ENCODE results near the gene ADRB1.

ADRB1 gene

GRCh38 chr10:114057855-114058254, 14.2 kb downstream of the ADRB1 start:
- DNase-seq (ENCODE audit: low read depth in 2 of 2) = no peak

DNA sequence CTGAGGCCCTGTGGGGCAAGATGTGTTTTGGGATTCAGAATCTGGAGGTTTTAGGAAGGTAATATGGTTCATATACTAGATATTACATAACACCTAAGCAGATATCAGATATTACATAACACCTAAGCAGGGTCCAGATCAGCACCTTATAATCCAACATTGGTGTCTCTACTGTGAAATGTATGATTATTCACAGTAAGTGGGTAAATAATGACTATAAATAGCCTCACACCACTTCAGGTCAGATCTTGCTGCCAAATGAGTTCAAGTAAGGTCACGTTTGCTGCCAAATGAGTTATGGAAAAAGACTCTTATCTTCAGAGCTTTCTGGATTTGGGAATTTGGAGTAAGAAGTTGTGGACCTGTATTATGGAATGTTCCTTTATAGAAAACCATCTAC, 14.6 kb downstream of the ADRB1 start:
- DNase-seq (ENCODE audit: low read depth in 2 of 2) = no peak

- DNase-seq (ENCODE audit: low read depth in 2 of 2) = no peak
Measured at GRCh38 chr10:114059561-114059960, 15.9 kb downstream of the ADRB1 start.

- DNase-seq (ENCODE audit: low read depth in 2 of 2) = no peak
Measured at GRCh38 chr10:114060456-114060855, 16.8 kb downstream of the ADRB1 start.

DNA sequence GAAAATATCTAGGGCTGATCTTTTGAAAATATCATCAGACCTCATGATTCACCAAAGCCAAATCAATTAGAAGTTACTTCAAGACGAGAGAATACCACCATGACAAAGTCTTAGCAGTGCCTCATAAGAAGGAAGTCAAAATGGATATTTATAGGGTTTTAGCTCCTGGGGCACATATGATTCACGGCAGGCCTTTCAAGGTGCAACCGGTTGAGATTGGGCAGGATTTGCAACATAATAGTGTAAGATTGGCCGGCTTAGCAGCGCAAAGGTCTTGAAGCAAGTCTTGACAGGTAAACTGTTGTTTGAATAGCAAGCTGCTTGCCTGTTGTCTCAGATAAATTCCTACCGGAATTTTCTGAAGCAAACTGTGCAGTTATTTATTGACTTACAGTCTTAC, 17.5 kb downstream of the ADRB1 start:
- DNase-seq (ENCODE audit: low read depth in 2 of 2) = no peak

- no peak for DNase-seq (ENCODE audit: low read depth in 2 of 2)
Measured at GRCh38 chr10:114061789-114062188, 18.1 kb downstream of the ADRB1 start.

DNA sequence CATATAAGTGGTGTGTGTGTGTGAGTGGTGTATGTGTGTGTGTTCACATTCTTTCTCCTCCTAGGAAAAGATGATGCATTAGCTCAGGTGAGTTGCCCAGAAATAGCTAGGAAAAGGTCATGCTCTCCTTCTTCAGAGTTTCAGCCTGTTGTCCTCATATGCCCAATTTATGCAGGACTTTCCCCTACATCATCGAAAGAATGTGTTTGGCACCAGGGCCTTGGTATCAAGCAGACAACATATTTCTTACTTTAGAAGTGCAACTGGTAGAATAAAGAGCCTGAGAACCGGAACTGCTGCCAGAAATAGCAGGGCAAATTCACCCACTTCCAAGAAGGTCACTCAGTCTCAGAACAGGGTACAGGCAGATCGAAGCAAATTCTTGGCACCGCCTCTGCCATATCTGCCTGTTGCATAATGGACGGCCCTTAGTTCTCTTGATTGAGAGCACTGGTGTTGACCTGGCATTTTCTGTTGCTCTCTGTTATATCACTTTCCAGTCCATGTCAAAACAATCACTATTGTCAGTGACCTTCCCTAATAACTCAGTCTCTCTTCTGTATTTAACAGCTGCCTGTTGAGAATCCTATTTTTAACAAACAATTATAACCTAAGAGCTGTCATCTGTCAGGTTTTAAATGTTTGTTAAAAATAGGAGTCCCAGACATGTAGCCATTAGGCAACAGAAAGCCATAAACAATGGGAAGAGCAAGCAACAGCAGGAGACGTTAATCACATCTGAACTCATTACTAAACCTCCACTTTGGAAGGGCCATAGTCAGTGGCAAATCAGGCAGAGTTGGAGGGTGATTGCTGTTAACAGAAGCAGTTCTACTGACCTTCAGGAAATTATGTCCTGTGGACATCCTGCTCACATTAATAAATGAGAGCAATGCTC, 20.7 kb downstream of the ADRB1 start:
- no peak for DNase-seq (ENCODE audit: low read depth in 2 of 2)

DNA sequence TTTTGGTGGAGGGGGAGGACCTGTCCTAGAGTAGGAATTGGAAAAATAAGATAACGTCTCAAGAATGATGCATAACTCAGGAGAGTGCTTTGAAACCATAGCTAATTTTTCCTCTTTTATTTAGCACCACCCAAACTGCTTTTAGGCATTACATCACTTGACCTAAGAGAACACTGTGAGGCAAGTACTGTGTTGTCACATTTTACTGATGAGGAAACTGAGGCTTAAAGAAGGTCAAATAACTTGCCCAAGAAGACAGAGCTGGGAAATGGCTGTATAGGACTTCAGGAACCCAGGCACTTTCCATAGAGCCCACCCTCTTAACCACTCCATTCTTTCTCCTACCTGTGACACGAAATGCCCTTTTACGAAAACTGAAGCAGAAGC, 21.4 kb downstream of the ADRB1 start:
- DNase-seq (ENCODE audit: low read depth in 2 of 2) = no peak

DNA sequence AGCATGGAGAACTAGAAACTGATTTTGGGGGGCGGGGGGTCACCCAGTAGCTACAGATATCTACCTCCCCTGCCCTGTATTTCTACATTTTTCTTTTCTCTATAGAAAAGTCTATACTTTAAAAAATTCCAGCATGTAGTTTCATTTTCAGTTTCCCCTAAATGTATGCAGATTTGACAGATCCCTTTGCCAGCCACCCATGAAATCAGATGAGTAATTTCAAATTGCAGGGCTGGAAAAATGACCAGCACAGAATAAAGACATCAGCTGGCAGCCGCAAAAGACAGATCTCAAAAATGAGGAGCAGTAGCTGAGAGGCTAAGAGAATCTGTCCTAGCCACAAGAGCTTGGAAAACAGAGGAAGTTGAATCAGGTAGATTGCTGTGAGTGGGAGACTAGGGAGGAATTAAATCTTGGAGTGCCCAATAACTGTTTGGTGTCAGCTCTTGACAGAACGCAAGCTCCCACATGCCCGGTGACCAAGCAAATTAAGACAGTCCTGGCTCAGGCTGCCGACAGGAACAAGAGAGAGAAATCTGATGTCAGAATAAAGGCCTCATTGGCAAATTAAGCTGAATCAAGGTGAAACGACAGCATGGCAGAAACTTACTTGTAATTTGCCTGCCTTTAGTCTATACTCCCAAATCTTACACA, 24.5 kb downstream of the ADRB1 start:
- DNase-seq (ENCODE audit: low read depth in 2 of 2) = no peak

GRCh38 chr10:114070710-114071109, 27.0 kb downstream of the ADRB1 start:
- no peak for DNase-seq (ENCODE audit: low read depth in 2 of 2)

DNA sequence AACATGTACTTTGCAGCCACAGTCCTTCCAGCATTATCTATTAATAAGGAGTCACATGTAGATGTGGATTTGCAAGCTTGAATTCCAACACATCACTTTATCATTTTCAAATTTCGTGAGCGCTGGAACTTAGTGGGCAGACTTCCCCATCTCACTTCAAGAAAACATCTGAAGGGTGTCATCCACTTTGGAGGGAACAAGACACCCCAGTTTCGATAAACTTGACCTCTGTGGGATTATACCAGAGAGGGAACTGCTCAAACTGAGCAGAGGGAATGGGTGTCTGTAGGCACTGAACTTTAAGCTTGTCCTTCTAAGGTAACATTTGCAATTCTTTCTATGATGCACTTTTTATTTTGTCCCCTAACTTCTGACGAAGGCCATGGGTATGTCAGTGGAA, 27.5 kb downstream of the ADRB1 start:
- no peak for DNase-seq (ENCODE audit: low read depth in 2 of 2)

GRCh38 chr10:114073395-114074186, 29.9 kb downstream of the ADRB1 start:
- no peak for DNase-seq (ENCODE audit: low read depth in 2 of 2)

DNA sequence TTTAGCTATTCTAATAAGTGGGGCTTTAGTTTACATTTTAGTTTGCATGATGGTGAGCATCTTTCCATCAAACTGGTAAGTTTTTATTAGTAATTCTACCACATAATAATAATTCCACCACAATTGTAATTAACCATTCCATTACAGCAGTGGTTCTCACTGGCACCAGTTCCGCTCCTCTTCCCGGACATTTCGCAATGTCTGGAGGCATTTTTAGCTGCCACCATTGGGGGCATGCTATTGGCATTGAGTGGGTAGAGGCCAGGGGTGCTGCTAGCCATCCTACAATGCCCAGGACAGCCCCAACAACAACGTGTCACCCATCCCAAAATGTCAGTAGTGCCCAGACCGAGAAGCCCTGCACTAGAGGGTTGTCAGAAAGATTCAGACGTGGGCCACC, 31.4 kb downstream of the ADRB1 start:
- no peak for DNase-seq (ENCODE audit: low read depth in 2 of 2)

GRCh38 chr10:114077347-114077746, 33.7 kb downstream of the ADRB1 start:
- no peak for DNase-seq (ENCODE audit: low read depth in 2 of 2)

DNA sequence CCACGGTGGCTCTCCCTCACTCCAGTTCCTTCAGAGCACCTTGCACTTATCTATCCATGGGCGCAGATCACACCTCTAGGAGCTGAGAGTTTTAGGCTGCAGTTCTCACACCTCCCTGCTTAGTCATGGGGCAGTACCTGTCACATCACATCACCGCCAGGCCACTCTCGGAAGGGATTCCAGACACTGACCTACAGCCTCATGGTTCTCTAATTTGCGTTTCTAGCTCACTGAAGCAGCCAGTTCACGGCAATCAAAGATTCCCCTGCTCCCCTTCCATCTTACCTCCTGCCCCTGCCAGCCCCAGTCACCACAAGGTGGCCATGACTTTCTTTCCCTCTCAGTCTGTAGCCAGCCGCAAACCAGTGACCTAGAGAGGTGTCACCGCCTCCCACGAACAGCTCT, 34.2 kb downstream of the ADRB1 start:
- DNase-seq (ENCODE audit: low read depth in 2 of 2) = no peak

DNA sequence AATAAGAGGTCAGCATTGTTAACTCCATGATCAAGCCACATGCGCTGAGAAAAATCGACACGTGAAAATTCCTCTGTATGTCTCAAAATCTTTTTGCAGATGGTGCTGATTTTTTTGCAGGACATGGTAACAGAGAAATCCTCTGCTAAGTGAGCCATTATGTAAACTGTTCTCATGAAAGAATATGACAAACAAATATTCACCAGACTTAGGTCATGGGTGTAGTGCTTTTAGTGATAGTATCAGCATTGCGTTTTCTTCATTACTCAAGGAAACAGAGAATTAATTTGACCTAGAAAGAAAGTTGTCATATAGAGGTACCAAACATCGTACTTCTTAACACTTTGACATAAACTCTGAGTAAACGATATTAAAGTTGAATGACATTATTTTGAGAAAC, 34.7 kb downstream of the ADRB1 start:
- no peak for DNase-seq (ENCODE audit: low read depth in 2 of 2)

- DNase-seq (ENCODE audit: low read depth in 2 of 2) = no peak
Measured at GRCh38 chr10:114079421-114079820, 35.8 kb downstream of the ADRB1 start.

- DNase-seq (ENCODE audit: low read depth in 2 of 2) = no peak
Measured at GRCh38 chr10:114081911-114082583, 38.4 kb downstream of the ADRB1 start.

DNA sequence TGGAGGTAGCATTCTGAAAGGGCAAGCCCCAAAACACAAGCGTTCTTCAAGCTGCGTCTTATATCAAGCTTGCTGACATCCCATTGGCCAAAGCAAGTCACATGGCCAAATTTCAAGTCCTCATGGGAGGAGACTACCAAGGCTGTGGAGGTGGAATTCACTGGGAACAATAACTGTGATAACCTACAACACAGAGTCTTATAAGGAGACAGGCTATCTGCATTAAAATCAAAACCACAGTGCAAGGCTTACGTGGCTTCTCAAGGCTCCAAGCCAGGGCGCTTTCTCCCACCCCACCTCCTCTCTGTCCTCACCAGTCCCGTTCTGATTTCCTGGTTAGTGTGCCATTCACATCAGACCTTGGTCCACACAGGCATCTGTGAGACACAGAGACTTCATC, 39.4 kb downstream of the ADRB1 start:
- no peak for DNase-seq (ENCODE audit: low read depth in 2 of 2)

GRCh38 chr10:114084215-114084614, 40.5 kb downstream of the ADRB1 start:
- DNase-seq (ENCODE audit: low read depth in 2 of 2) = no peak

DNA sequence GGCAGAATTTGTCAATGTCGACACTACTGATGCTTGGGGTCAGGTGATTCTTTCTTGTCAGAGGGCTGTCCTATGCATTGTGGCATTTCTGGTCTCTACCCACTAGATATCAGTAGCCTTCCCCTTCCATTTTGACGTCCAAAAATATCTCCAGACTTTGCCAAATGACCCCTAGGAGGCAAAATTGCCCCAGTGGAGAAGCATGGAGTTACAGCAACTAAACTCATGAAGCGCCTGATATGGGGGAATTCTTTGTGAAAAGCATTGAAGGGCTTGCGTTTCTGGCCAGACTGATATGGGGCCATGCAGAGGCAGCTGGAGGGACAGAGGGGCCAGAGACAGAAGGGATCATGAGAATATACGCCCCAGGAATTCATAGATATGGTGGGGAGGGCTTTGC, 43.6 kb downstream of the ADRB1 start:
- no peak for DNase-seq (ENCODE audit: low read depth in 2 of 2)

- DNase-seq (ENCODE audit: low read depth in 2 of 2) = no peak
Measured at GRCh38 chr10:114087655-114088054, 44.0 kb downstream of the ADRB1 start.
